Caki2 (cell line): ENCODE measurements around the gene ANKS6. TPM values are rescaled to one million over a fixed set of nuclear protein-coding genes. Genes with fewer than 3 reads are reported as not detected.

Experiments
- DNase-seq: peaks from one replicate; pipeline ENCODE4 v3.0.0-alpha.2; 2015; ENCODE audit warnings: low read depth
- in situ Hi-C: cut with HindIII; loops from 2 replicates; pipeline ENCODE4 v1.10.0; 2016; ENCODE audit warnings: low sequenced_read_pairs, low pct_unique_long_range_greater_than_20kb, mixed read lengths
- total RNA-seq: library from RNA; depleted of rRNA; stranded (reverse); fragments of >200 nt; shearing (Covaris generic); gene quantifications from 2 replicates; pipeline ENCODE4 v1.2.3, GENCODE V29; 2014; ENCODE audit warnings: low replicate concordance; rRNA removed

The ANKS6 gene
- 60.9 and 106 TPM in 2 replicates for total RNA-seq

GRCh38 chr9:98796364-98797101 lies at the start of gene ANKS6:
ANKS6 (minus strand) TSS chr9:98796555; CDS start chr9:98796491, 64 bp downstream.
- in situ Hi-C loops, result no loop called here
- DNase-seq, result peak; percentile 61

GRCh38 chr9:98846081-98846480 lies 49.7 kb upstream of the ANKS6 start:
- no peak for DNase-seq
- in situ Hi-C loops, result loop anchor here (10.0 kb wide), 1 partner anchor 149 kb away; no protein-coding TSS in a partner anchor

- in situ Hi-C loops, result loop anchor here (10.0 kb wide), 1 partner anchor 152 kb away; no protein-coding TSS in a partner anchor
- DNase-seq, result no peak
Measured at GRCh38 chr9:98842510-98842909, 46.2 kb upstream of the ANKS6 start.

- in situ Hi-C loops, result loop anchor here (10.0 kb wide), 1 partner anchor 155 kb away; no protein-coding TSS in a partner anchor
- no peak for DNase-seq
Measured at GRCh38 chr9:98839724-98840123, 43.4 kb upstream of the ANKS6 start.

DNA sequence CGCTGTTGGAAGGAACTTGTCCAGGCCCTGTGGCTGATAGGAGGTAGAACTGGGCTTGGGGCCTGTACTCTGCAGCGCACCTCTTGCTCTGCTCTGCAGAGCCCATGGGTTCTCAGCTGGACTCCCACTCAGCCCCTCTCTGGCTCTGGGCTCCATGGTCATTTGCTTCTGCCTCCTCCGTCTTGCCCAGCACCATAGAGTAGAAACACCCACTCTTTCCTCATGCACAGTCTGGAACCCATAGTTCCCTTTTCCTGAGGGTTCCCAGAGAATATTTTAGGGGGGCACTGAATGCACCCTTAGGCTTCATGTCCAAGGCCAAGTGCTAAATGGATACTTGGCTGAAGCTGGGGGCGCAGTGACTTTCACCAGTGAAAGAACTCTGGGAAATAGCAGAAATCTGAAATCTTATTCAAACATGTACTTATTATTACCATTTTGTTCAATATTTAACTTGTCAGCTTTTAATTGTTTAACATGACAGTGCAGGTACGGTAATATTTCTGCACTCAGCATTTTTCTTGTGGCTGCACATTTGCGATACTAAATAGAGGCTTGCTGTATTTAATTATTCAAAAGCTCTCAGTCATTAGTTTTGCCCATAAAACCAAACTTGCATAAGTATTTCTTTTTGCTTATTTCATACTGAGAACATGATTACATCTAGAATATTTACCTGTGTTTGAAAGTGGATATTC lies 42.7 kb upstream of the ANKS6 start:
- in situ Hi-C loops, result no loop called here
- DNase-seq, result no peak

- in situ Hi-C loops, result no loop called here
- no peak for DNase-seq
Measured at GRCh38 chr9:98838155-98838867, 42.0 kb upstream of the ANKS6 start.

GRCh38 chr9:98837516-98837915 lies 41.2 kb upstream of the ANKS6 start:
- in situ Hi-C loops, result no loop called here

GRCh38 chr9:98836206-98836605 lies 39.9 kb upstream of the ANKS6 start:
- in situ Hi-C loops, result no loop called here
- DNase-seq, result no peak

More at GRCh38 chr9:98837516-98837915, 41.2 kb upstream of the ANKS6 start:
- no peak for DNase-seq

- no peak for DNase-seq
- in situ Hi-C loops, result no loop called here
Measured at GRCh38 chr9:98834386-98834785, 38.0 kb upstream of the ANKS6 start.

GRCh38 chr9:98833090-98833956 lies 37.0 kb upstream of the ANKS6 start:
- DNase-seq, result no peak
- in situ Hi-C loops, result no loop called here

GRCh38 chr9:98832768-98833089 lies 36.4 kb upstream of the ANKS6 start:
- no peak for DNase-seq
- in situ Hi-C loops, result no loop called here

- in situ Hi-C loops, result no loop called here
- no peak for DNase-seq
Measured at GRCh38 chr9:98831696-98832095, 35.3 kb upstream of the ANKS6 start.

GRCh38 chr9:98830554-98830953 lies 34.2 kb upstream of the ANKS6 start:
- in situ Hi-C loops, result no loop called here
- no peak for DNase-seq

- no peak for DNase-seq
- in situ Hi-C loops, result no loop called here
Measured at GRCh38 chr9:98829766-98830165, 33.4 kb upstream of the ANKS6 start.

- DNase-seq, result no peak
- in situ Hi-C loops, result no loop called here
Measured at GRCh38 chr9:98826716-98827115, 30.4 kb upstream of the ANKS6 start.

GRCh38 chr9:98825414-98825813 lies 29.1 kb upstream of the ANKS6 start:
- in situ Hi-C loops, result no loop called here
- no peak for DNase-seq

GRCh38 chr9:98823666-98824334 lies 27.4 kb upstream of the ANKS6 start:
- in situ Hi-C loops, result no loop called here
- no peak for DNase-seq

GRCh38 chr9:98822661-98823060 lies 26.3 kb upstream of the ANKS6 start:
- no peak for DNase-seq
- in situ Hi-C loops, result no loop called here
